ENCODE data around the gene TMEM91.

The TMEM91 gene

DNA sequence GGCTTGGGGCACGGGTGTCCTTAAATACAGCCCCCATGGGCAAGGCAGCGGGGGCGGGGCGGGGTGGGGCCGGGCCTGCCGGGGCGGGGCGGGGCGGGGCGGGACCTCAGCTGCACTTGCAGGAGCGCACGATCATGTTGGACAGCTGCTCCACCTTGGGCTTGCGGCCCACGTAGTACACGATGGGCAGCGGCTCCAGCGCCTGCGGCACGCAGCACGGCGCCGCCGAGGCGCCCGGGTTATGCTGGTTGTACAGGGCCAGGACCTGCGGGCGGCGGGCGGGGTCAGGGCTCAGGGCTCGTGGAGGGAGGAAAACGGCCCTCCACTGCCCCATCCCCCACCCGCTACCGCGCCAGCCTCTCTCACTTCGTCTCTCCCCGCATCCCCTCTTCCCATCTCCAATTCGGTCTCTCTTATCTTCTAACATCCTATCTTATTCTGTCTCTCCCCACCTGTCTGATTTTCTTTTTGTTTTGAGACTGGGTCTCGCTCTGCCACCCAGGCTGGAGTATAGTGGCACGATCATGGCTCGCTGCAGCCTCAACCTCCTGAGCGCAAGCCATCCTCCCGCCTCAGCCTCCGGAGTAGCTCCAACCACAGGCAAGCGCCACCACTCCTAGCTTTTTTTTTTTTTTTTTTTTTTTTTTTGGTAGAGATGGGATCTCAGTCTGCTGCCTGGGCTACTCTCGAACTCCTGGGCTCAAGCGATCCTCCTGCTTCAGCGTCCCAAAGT, 45.2 kb upstream of the TMEM91 start:
- no peak for DNase-seq (ENCODE audit: low read depth)
- no peak overlapping the region for H3K4me3 ChIP-seq (ENCODE audit: control insufficient read depth, low read depth, low read length)
- TF ChIP-seq, protein P1, sequence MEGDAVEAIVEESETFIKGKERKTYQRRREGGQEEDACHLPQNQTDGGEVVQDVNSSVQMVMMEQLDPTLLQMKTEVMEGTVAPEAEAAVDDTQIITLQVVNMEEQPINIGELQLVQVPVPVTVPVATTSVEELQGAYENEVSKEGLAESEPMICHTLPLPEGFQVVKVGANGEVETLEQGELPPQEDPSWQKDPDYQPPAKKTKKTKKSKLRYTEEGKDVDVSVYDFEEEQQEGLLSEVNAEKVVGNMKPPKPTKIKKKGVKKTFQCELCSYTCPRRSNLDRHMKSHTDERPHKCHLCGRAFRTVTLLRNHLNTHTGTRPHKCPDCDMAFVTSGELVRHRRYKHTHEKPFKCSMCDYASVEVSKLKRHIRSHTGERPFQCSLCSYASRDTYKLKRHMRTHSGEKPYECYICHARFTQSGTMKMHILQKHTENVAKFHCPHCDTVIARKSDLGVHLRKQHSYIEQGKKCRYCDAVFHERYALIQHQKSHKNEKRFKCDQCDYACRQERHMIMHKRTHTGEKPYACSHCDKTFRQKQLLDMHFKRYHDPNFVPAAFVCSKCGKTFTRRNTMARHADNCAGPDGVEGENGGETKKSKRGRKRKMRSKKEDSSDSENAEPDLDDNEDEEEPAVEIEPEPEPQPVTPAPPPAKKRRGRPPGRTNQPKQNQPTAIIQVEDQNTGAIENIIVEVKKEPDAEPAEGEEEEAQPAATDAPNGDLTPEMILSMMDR (conservative IDR thresholded peaks at IDR 0.05; ENCODE audit: control insufficient read depth, insufficient read depth, low read depth, low read length), result no peak

DNA sequence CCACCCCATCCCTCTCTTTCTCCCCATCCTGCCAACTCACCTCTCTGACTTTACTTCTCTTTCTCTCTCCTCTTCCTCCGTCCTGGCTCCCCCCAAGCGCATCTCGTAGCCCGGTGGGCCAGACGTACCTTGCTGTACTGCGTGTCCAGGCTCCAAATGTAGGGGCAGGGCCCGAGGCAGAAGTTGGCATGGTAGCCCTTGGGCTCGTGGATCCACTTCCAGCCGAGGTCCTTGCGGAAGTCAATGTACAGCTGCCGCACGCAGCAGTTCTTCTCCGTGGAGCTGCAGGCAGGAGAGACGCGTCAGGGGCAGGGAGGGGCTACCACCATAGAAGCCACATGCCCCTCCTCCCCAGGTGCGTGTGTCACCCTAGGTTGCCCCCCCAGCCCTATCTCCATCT, 44.3 kb upstream of the TMEM91 start:
- TF ChIP-seq, protein P1 (conservative IDR thresholded peaks at IDR 0.05; ENCODE audit: control insufficient read depth, insufficient read depth, low read depth, low read length), result no peak
- no peak overlapping the region for H3K4me3 ChIP-seq (ENCODE audit: control insufficient read depth, low read depth, low read length)
- no peak for DNase-seq (ENCODE audit: low read depth)

DNA sequence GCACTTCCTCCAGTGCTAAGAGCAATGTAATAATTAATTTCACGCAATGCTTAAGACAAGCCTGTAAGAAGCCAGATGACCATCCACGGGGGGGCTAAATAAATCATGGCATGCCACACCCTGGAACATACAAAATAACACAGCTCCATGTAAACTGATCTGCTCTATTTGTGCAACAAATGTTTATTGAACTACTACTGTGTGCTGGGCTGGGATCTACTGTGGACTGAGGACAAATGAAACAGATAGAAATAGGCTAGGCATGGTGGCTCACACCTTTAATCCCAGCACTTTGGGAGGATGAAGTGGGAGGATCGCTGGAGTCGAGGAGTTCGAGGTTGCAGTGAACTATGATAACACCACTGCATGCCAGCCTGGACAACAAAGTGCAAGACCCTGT, 43.9 kb upstream of the TMEM91 start:
- no peak for DNase-seq (ENCODE audit: low read depth)
- TF ChIP-seq, protein P1 (conservative IDR thresholded peaks at IDR 0.05; ENCODE audit: control insufficient read depth, insufficient read depth, low read depth, low read length), result no peak
- H3K4me3 ChIP-seq (ENCODE audit: control insufficient read depth, low read depth, low read length), result no peak overlapping the region

DNA sequence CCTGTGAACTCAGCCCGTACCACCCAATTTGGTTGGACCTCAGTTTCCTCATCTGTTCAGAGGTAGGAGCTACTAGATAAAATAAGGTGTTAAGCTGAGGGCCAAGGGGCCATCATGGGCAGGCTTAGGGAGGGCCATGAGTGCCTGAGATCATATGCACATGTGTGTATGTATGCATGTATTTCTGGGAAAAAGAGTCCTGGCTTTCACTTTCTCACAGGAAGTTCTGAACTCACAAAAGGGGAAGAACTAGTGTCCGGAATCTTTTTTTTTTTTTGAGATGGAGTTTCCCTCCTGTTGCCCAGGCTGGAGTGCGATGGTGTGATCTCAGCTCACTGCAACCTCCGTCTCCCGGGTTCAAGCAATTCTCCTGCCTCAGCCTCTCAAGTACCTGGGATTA, 41.5 kb upstream of the TMEM91 start:
- TF ChIP-seq, protein P1 (conservative IDR thresholded peaks at IDR 0.05; ENCODE audit: control insufficient read depth, insufficient read depth, low read depth, low read length), result no peak
- H3K4me3 ChIP-seq (ENCODE audit: control insufficient read depth, low read depth, low read length), result no peak overlapping the region
- no peak for DNase-seq (ENCODE audit: low read depth)

DNA sequence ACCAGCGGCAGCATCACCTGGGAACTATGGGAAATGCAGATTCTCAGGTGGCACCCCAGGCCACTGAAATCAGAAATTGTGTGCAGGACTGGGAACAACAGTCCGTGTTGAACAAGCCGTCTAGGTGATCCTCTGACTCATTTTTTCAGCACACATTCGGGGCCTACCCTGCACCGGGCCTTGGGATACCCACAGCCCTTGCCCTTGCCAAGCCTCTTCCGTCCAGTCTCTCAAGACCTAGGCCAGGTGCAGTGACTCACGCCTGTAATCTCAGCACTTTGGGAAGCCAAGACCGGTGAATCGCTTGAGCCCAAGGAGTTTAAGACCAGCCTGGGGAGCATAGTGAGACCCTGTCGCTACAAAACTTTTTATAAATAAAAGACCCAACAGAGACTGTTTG, 40.9 kb upstream of the TMEM91 start:
- no peak overlapping the region for H3K4me3 ChIP-seq (ENCODE audit: control insufficient read depth, low read depth, low read length)
- TF ChIP-seq, protein P1 (conservative IDR thresholded peaks at IDR 0.05; ENCODE audit: control insufficient read depth, insufficient read depth, low read depth, low read length), result no peak
- no peak for DNase-seq (ENCODE audit: low read depth)

DNA sequence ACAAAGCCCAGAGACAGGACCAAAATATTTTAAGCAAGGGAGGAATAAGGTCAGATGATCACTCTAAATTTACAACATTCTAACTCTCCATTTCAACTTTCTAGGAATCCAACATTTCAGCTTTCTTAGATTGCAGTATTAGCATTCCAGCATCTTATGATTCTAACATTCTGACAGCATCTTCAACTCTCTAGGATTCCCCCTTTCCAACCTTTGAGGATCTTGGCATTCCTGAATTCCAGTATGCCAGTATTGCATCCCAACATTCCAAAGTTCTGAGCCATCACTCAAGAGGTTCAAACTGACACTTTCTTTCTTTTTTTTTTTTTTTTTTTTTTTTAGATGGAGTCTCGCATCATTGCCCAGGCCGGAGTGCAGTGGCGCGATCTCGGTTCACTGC, 36.4 kb upstream of the TMEM91 start:
- TF ChIP-seq, protein P1 (conservative IDR thresholded peaks at IDR 0.05; ENCODE audit: control insufficient read depth, insufficient read depth, low read depth, low read length), result no peak
- no peak overlapping the region for H3K4me3 ChIP-seq (ENCODE audit: control insufficient read depth, low read depth, low read length)
- no peak for DNase-seq (ENCODE audit: low read depth)

All from fibroblast of mammary gland (primary cell).